ENCODE data around the gene UCK1. TPM values are rescaled to one million over a fixed set of nuclear protein-coding genes. Genes with fewer than 3 reads are reported as not detected.

Gene UCK1
- total and polyA plus RNA-seq, 2 of the 13 experiments (the other 11 are each of a cell fraction or from before 2014, with no cell fraction given) = 11.0 to 24.1 TPM

GRCh38 chr9:131502781-131503625, 28.1 kb downstream of the UCK1 start, which contains the start of gene POMT1 (continued):
- TF ChIP-seq ZNF687 (CRISPR knock-in tag; IDR thresholded peaks at IDR 0.05) (peak; percentile 92), PATZ1 (CRISPR knock-in tag; IDR thresholded peaks at IDR 0.05) (peak; percentile 85), RXRA (CRISPR knock-in tag; IDR thresholded peaks at IDR 0.05) (peak; percentile 75), MED13 (CRISPR knock-in tag; IDR thresholded peaks at IDR 0.05) (no peak; the same call in none of the 2 replicates), PRDM4 (CRISPR knock-in tag; IDR thresholded peaks at IDR 0.05; ENCODE audit: borderline replicate concordance) (peak; percentile 82; the same call in 1 of the 2 replicates), ZHX2 (IDR thresholded peaks at IDR 0.05; ENCODE audit: low read depth) (peak; percentile 57; the same call in 1 of the 2 replicates), ZHX2 (CRISPR knock-in tag; IDR thresholded peaks at IDR 0.05; ENCODE audit: borderline replicate concordance) (no peak), ZFP41 (CRISPR knock-in tag; IDR thresholded peaks at IDR 0.05; ENCODE audit: borderline replicate concordance) (peak; percentile 66; the same call in 1 of the 2 replicates), ZNF446 (CRISPR knock-in tag; IDR thresholded peaks at IDR 0.05) (0 out of 2 replicates have a peak, but pooled peaks have one; percentile 70), SPEN (CRISPR knock-in tag; IDR thresholded peaks at IDR 0.05; ENCODE audit: low read depth) (peak; percentile 83; the same call in 1 of the 2 replicates), ZNF839 (CRISPR knock-in tag; IDR thresholded peaks at IDR 0.05; ENCODE audit: borderline replicate concordance) (peak; percentile 97), GATA4 (IDR thresholded peaks at IDR 0.05; ENCODE audit: borderline replicate concordance, low read depth) (0 out of 2 replicates have a peak, but pooled peaks have one; percentile 21), TRIM24 (CRISPR knock-in tag; IDR thresholded peaks at IDR 0.05) (no peak)

Measured in HepG2 (cell line).